Measurements from ENCODE around the gene ENTR1. TPM values are rescaled to one million over a fixed set of nuclear protein-coding genes. Genes with fewer than 3 reads are reported as not detected.

The ENTR1 gene
- total and polyA plus RNA-seq, 10 of the 15 experiments (the other 5 are each of a cell fraction or from before 2014, with no cell fraction given) = 8.2 to 96.4 (median 41.1) TPM

DNA sequence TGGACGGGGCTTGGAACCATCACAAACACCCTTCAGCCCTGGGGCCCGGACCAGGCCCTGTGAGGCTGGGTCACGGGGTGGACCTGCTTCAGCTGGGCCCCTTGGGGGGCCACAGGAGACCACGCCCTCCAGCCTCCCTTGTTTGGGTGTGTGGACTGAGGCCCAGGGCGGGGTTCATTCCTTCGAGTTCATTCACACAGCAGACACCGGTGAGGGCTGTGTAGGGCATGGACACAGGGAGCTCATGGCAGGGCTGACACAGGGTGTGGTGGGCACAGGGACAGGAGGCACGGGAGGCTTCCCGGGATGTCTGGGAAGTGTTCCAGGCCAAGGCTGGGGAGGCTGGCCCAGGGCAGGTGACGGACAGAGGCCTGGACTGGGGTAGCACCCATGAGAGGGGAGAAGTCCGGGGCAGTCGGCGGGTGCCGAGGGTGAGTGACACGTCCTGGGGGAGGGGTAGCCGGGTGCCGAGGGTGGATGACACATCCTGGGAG is 55.8 kb downstream of the ENTR1 start (continued):
- no peak for TF ChIP-seq ZNF622 (IDR thresholded peaks at IDR 0.05)
- TF ChIP-seq HDAC2 (IDR thresholded peaks at IDR 0.05) = no peak

DNA sequence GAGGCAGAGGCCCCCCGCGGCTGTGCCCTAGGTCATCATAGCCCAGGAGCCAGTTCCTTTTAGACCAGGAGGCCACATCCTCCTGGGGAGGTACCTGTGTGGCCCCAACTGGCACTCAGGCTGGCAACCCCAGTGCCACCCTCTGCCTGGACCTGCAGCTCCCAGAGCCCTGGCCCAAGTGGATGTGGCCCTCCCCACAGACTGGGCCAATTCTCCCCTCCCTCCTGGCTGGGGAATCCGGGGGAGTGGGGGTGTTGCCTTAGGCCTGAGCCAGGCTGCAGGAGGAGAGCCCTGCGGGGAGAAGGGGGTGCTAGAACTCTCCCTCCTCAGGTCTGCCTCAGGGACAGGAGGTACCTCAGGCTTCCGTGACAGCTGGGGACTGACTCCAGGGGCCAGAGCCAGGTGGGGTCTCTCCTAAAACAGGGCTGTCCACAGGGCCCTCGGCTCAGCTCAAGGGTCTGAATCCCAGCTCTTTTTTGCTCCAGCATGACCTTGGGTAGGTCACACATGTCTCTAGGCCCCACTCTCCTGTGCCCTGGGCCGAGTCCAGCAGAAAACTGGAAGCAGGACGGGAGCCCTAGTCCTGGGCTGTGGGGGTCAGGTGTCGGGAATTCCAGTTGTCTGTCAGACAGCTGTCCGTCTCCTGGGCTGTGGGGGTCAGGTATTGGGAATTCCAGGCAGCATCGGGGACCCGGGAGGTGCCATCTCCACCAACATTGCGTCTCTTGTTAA is 56.5 kb downstream of the ENTR1 start:
- H3K9ac ChIP-seq (ENCODE audit: control insufficient read depth, insufficient read depth, low read length) = no peak overlapping the region
- DNase-seq (ENCODE audit: low read depth, low spot score) (no peak), FAIRE-seq (no peak), ATAC-seq (no peak; the same call in 2 of the 3 replicates)
- WGBS (ENCODE audit: insufficient coverage, insufficient replicate concordance, low lambda C conversion rate, missing lambda C conversion rate) = 37% methylated on average over 11 of the region's 13 CpGs
- no peak overlapping the region for H3K4me3 ChIP-seq
- in situ Hi-C loops (cut with MboI) (no loop called here), intact Hi-C loops (cut with micrococcal nuclease; ENCODE audit: unreplicated experiment) (no loop called here)
- H2AFZ ChIP-seq (ENCODE audit: control insufficient read depth, low read depth, low read length) = no peak overlapping the region
- H3K9me3 ChIP-seq (replicated peaks; ENCODE audit: control insufficient read depth, insufficient read depth, low read length) = no peaks in the 10 kb centered on the region
- ChIA-PET RAD21 (ENCODE audit: unreplicated experiment) (no interaction called here), SMC1A (ENCODE audit: uncharacterized antibody, unreplicated experiment) (no interaction called here), POLR2A (no interaction called here), CTCF (no interaction called here)
- TF ChIP-seq, protein P1, sequence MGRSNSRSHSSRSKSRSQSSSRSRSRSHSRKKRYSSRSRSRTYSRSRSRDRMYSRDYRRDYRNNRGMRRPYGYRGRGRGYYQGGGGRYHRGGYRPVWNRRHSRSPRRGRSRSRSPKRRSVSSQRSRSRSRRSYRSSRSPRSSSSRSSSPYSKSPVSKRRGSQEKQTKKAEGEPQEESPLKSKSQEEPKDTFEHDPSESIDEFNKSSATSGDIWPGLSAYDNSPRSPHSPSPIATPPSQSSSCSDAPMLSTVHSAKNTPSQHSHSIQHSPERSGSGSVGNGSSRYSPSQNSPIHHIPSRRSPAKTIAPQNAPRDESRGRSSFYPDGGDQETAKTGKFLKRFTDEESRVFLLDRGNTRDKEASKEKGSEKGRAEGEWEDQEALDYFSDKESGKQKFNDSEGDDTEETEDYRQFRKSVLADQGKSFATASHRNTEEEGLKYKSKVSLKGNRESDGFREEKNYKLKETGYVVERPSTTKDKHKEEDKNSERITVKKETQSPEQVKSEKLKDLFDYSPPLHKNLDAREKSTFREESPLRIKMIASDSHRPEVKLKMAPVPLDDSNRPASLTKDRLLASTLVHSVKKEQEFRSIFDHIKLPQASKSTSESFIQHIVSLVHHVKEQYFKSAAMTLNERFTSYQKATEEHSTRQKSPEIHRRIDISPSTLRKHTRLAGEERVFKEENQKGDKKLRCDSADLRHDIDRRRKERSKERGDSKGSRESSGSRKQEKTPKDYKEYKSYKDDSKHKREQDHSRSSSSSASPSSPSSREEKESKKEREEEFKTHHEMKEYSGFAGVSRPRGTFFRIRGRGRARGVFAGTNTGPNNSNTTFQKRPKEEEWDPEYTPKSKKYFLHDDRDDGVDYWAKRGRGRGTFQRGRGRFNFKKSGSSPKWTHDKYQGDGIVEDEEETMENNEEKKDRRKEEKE (IDR thresholded peaks at IDR 0.05) = no peak
- TF ChIP-seq STAT1 (conservative IDR thresholded peaks at IDR 0.05) = no peak
- TF ChIP-seq ZNF217 (IDR thresholded peaks at IDR 0.05) = no peak
- no peak for TF ChIP-seq MYB (IDR thresholded peaks at IDR 0.05; ENCODE audit: borderline replicate concordance, low read depth, low read length)
- TF ChIP-seq LARP7 (IDR thresholded peaks at IDR 0.05) = no peak
- no peak for TF ChIP-seq EZH2 (IDR thresholded peaks at IDR 0.05; ENCODE audit: borderline replicate concordance, control insufficient read depth, low read depth, low read length)
- TF ChIP-seq WRNIP1 (IDR thresholded peaks at IDR 0.05; ENCODE audit: borderline replicate concordance, low read depth, low read length) = no peak
- H3K4me1 ChIP-seq (ENCODE audit: control insufficient read depth, insufficient read depth, low read length) = no peaks in the 10 kb centered on the region
- H3K27ac ChIP-seq (ENCODE audit: control insufficient read depth, insufficient read depth) = no peak overlapping the region
- H4K20me1 ChIP-seq (ENCODE audit: control insufficient read depth, insufficient read depth) = no peaks in the 10 kb centered on the region
- no peaks in the 10 kb centered on the region for H3K36me3 ChIP-seq (ENCODE audit: control insufficient read depth in 2 of 2, insufficient read depth in 2 of 2, low read length in 1 of 2)
- no peaks in the 10 kb centered on the region for H3K79me2 ChIP-seq (ENCODE audit: control insufficient read depth, insufficient read depth, low read length)
- no peaks in the 10 kb centered on the region for H3K27me3 ChIP-seq (replicated peaks in 1 of 2; ENCODE audit: control insufficient read depth in 2 of 2, insufficient read depth in 2 of 2, low read length in 1 of 2)
- H3K4me2 ChIP-seq (ENCODE audit: control insufficient read depth, insufficient read depth) = no peak overlapping the region
- BruUV-seq (replicated peaks) = no TSS peak

Data from GM12878 (cell line).